Testis (tissue), 3 donors: Measurements from ENCODE around the gene LPCAT2. TPM values are rescaled to one million over a fixed set of nuclear protein-coding genes. Genes with fewer than 3 reads are reported as not detected.
"Not testable (repeated sequence)": the region's sequence is repeated elsewhere in the genome, so short reads cannot be mapped to it uniquely, and the experiment has no call there.

ENCODE experiments used
- DNase-seq: peaks from one replicate; pipeline ENCODE4 v3.0.0-alpha.2; 2019
- H3K27ac ChIP-seq, 2 donors: fragments of 200-600 bp; sonication (generic); one replicate each; pipeline ENCODE4 v1.5.1; 2019
- H3K27me3 ChIP-seq: fragments of 200-600 bp; sonication (generic); one replicate; pipeline ENCODE4 v1.5.1; 2019
- H3K36me3 ChIP-seq: fragments of 200-600 bp; sonication (generic); one replicate; pipeline ENCODE4 v1.5.1; 2017; ENCODE audit warnings: low read depth; ENCODE audit errors: missing control alignments
- H3K4me1 ChIP-seq: fragments of 200-600 bp; sonication (generic); one replicate; pipeline ENCODE4 v1.5.1; 2019
- H3K4me3 ChIP-seq, 2 donors: fragments of 200-600 bp; sonication (generic); one replicate each; pipeline ENCODE4 v1.5.1; 2017 to 2019
- H3K9me3 ChIP-seq: fragments of 200-600 bp; sonication (generic); one replicate; pipeline ENCODE4 v1.5.1; 2017
- CTCF ChIP-seq, 3 experiments: fragments of 450-650 bp in 2 of 3; fragments of 200-600 bp in 1 of 3; sonication (generic) in 1 of 3; IDR thresholded peaks; one replicate each; pipeline ENCODE4 v1.5.1; 2016 to 2019; ENCODE audit warnings: antibody characterized with exemption in 3 of 3, mild to moderate bottlenecking in 2 of 3, moderate library complexity in 1 of 3
- POLR2A ChIP-seq: fragments of 450-650 bp; IDR thresholded peaks from one replicate; pipeline ENCODE4 v1.6.1; 2017; ENCODE audit warnings: antibody characterized with exemption, mild to moderate bottlenecking, moderate library complexity
- WGBS, 2 donors: methylation state at CpG; one replicate each; pipeline ENCODE4 v1.1.5; 2018; 5-methylcytosine and 5-hydroxymethylcytosine counted together
- intact Hi-C: fragments of 100-400 bp; cut with DNase I; formaldehyde crosslinking; loops from one replicate; pipeline ENCODE4 v1.15.1; 2023; ENCODE audit warnings: low total_unique reads
- polyA plus RNA-seq: library from polyadenylated mRNA; stranded (reverse); fragments of 350-450 nt; fragmentation: Illumina TruSeq; extraction: RNeasy Lipid Tissue Mini Kit (QIAGEN cat#74804); gene quantifications from one replicate; pipeline ENCODE4 v1.2.3, GENCODE V29; 2014; ENCODE audit warnings: low read depth, low replicate concordance; ENCODE audit not compliant: insufficient read depth
- total RNA-seq, 2 donors: library from RNA; depleted of rRNA; stranded (reverse); fragments of >200 nt; gene quantifications; one replicate each; pipeline ENCODE4 v1.2.3, GENCODE V29; 2016

The LPCAT2 gene
- total and polyA plus RNA-seq, 3 donors from 2014 or later, result 6.9 to 12.0 (median 8.5) TPM

- no peak overlapping the region for H3K4me3 ChIP-seq
- no peaks in the 10 kb centered on the region for H3K4me1 ChIP-seq
- no peaks in the 10 kb centered on the region for H3K27me3 ChIP-seq
- DNase-seq, result no peak
- no peak for TF ChIP-seq POLR2A
- TF ChIP-seq CTCF (IDR thresholded peaks at IDR 0.05), result no peak
- H3K36me3 ChIP-seq, result no peaks in the 10 kb centered on the region
- no peaks in the 10 kb centered on the region for H3K9me3 ChIP-seq
- intact Hi-C loops, result no loop called here
- H3K27ac ChIP-seq, result no peak overlapping the region
- 46 to 58% methylated on average over 4 of the region's 4 CpGs for WGBS, 2 donors
Observed at GRCh38 chr16:55597928-55598327, 89.1 kb downstream of the LPCAT2 start.

GRCh38 chr16:55605754-55606336 is 97.0 kb downstream of the LPCAT2 start:
- intact Hi-C loops, result no loop called here
- H3K4me3 ChIP-seq, result no peak overlapping the region
- H3K36me3 ChIP-seq, result no peaks in the 10 kb centered on the region
- H3K27me3 ChIP-seq, result no peaks in the 10 kb centered on the region
- no peak for DNase-seq
- TF ChIP-seq POLR2A, result no peak
- no peak for TF ChIP-seq CTCF (IDR thresholded peaks at IDR 0.05)
- no peak overlapping the region for H3K27ac ChIP-seq
- H3K4me1 ChIP-seq, result no peaks in the 10 kb centered on the region
- H3K9me3 ChIP-seq, result no peaks in the 10 kb centered on the region
- 70 to 72% methylated on average over 4 of the region's 4 CpGs for WGBS, 2 donors

DNA sequence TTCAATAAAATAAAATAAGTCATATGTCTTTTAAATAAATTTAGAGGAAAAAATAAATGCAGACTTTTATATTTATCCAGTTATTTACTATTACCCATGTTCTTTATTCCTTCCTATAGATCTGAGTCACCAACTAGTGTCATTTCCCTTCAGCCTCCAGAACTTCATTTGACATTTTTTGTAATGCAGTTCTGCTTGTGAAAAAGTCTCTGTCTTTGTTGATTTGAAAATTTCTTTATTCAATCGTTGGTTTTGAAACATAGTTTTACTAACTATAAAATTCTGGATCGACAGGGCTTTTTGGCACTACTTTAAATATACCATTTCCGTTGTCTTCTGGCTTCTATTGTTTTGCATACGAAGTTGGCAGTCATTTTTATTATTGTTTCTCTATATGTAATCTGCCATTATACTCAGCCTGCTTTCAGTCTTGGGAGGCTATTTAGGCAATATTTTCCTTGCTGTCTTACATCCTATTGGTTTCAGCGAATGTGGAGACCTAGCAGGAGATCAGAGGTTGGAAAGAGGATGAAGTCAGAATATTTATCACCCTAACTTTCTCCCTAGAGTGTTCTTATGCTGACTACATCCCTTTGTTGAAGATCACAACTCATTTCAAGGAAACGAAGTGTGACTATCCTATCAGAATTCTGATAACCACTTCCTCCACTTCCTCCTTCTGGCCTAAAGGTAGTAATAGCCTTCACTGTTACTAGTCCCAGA is 104.9 kb downstream of the LPCAT2 start:
- no peak overlapping the region for H3K27ac ChIP-seq
- 69 to 78% methylated on average over 6 of the region's 6 CpGs for WGBS, 2 donors
- H3K9me3 ChIP-seq, result no peaks in the 10 kb centered on the region
- no peaks in the 10 kb centered on the region for H3K36me3 ChIP-seq
- TF ChIP-seq POLR2A (no peak), CTCF (IDR thresholded peaks at IDR 0.05) (no peak)
- no peaks in the 10 kb centered on the region for H3K4me1 ChIP-seq
- intact Hi-C loops, result no loop called here
- no peak overlapping the region for H3K4me3 ChIP-seq
- no peak for DNase-seq
- no peaks in the 10 kb centered on the region for H3K27me3 ChIP-seq

DNA sequence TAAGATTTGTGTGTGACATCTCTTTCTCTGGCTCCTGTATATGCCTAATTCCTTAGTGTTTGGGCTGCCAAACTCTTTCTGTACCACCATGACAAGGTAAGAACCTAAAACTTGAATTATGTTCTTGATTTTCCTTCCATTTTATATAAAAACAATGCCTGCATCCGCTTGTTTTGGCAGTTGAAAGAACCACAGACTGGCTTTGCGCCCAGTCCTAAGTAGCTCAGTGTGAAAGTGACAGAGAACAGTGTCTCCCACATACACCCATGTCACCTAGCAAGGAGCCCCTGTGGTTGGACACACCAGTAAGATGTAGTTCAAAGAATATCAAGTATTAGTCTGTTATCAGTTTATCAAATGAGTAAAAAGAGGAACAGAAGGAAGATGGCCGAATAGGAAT is 106.2 kb downstream of the LPCAT2 start:
- WGBS, 2 donors, result 79 to 85% methylated on average over 3 of the region's 3 CpGs
- no peaks in the 10 kb centered on the region for H3K9me3 ChIP-seq
- intact Hi-C loops, result no loop called here
- no peaks in the 10 kb centered on the region for H3K27me3 ChIP-seq
- no peak overlapping the region for H3K27ac ChIP-seq
- H3K4me3 ChIP-seq, result no peak overlapping the region
- H3K36me3 ChIP-seq, result no peaks in the 10 kb centered on the region
- TF ChIP-seq CTCF (IDR thresholded peaks at IDR 0.05) (no peak), POLR2A (no peak)
- H3K4me1 ChIP-seq, result no peaks in the 10 kb centered on the region
- no peak for DNase-seq

GRCh38 chr16:55615670-55616069 is 106.8 kb downstream of the LPCAT2 start:
- H3K4me1 ChIP-seq, H3K4me3 ChIP-seq, intact Hi-C loops, H3K27ac ChIP-seq, H3K36me3 ChIP-seq, H3K9me3 ChIP-seq, DNase-seq, H3K27me3 ChIP-seq: not testable (repeated sequence)
- WGBS, 2 donors, result 80 to 95% methylated on average over 5 to 6 of the region's 11 CpGs
